Measurements from ENCODE around the gene EDRF1. TPM values are rescaled to one million over a fixed set of nuclear protein-coding genes. Genes with fewer than 3 reads are reported as not detected.

EDRF1 gene
- total and polyA plus RNA-seq, 2 donors from 2014 or later = 11.4 to 25.3 TPM

DNA sequence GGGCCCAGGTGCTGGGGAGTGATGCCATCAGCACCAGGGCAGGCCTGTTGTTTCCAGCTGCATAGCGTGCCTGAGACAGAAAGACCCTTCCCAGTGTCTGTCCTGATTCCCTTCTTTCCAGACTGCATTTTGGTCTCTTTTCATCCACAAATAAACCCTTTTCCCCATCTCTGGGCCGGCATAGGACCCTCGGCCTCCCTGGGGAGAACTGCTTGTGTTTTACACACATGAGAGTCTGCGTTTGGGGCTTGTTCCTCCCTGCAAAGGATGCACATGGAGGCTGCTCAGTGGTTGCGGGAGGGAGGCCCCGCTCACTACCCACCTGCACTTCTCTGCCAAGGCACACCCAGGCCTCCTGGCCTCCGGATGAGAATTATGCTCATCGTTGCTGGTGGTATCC lies 61.9 kb downstream of the EDRF1 start:
- TF ChIP-seq, protein P1, sequence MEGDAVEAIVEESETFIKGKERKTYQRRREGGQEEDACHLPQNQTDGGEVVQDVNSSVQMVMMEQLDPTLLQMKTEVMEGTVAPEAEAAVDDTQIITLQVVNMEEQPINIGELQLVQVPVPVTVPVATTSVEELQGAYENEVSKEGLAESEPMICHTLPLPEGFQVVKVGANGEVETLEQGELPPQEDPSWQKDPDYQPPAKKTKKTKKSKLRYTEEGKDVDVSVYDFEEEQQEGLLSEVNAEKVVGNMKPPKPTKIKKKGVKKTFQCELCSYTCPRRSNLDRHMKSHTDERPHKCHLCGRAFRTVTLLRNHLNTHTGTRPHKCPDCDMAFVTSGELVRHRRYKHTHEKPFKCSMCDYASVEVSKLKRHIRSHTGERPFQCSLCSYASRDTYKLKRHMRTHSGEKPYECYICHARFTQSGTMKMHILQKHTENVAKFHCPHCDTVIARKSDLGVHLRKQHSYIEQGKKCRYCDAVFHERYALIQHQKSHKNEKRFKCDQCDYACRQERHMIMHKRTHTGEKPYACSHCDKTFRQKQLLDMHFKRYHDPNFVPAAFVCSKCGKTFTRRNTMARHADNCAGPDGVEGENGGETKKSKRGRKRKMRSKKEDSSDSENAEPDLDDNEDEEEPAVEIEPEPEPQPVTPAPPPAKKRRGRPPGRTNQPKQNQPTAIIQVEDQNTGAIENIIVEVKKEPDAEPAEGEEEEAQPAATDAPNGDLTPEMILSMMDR (IDR thresholded peaks at IDR 0.05; ENCODE audit: borderline replicate concordance, extremely low read depth, insufficient read depth) = no peak
- FAIRE-seq = no peak

DNA sequence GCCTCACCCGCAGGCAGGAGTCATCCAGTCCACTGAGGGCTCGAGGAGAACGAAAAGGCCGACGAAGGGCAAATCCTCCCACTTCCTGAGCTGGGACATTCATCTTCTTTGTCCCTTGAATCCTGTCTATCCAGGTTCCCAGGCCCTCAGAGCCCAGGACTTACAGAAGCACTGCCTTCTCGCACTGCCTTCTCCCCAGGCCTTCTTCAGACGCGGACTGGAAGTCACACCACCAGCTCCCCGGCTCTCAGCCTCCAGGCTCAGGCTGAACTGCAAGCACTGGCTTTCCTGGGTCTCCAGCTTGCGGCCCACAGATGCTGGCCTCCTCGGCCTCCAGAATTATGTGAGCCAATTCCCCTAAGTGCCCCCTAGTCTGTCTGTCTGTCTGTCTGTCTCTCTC lies 62.5 kb downstream of the EDRF1 start:
- intact Hi-C loops (cut with DNase I) = no loop called here
- Histone ChIP-seq H3K4me1 (ENCODE audit: control insufficient read depth in 2 of 3, insufficient read depth in 2 of 3, low read depth in 1 of 3, low read length in 3 of 3) (peaks cover 4 to 7% (median 5%) of the 10 kb centered on the region in 3 donors), H3K27me3 (ENCODE audit: control insufficient read depth, insufficient read depth, low read length) (no peaks in the 10 kb centered on the region), H3K9ac (ENCODE audit: low read length in 3 of 3) (no peak overlapping the region), H3K9me3 (ENCODE audit: control insufficient read depth in 2 of 3, insufficient read depth in 1 of 3, low read length in 3 of 3) (peaks cover 0 to 8% (median 0%) of the 10 kb centered on the region in 3 donors), H3K4me3 (ENCODE audit: low read length in 3 of 3) (no peak overlapping the region), H3K36me3 (ENCODE audit: control insufficient read depth in 2 of 3, insufficient read depth in 3 of 3, low read length in 3 of 3) (no peaks in the 10 kb centered on the region), H3K27ac (ENCODE audit: low read depth in 2 of 2, low read length in 2 of 2) (no peak overlapping the region)
- no peak for FAIRE-seq
- TF ChIP-seq, protein P1 (IDR thresholded peaks at IDR 0.05; ENCODE audit: borderline replicate concordance, extremely low read depth, insufficient read depth) = no peak
- no peak for DNase-seq

More for the DNA sequence above, 61.9 kb downstream of the EDRF1 start:
- H3K4me1 ChIP-seq (ENCODE audit: control insufficient read depth in 2 of 3, insufficient read depth in 2 of 3, low read depth in 1 of 3, low read length in 3 of 3) = peaks cover 3 to 5% (median 4%) of the 10 kb centered on the region in 3 donors
- peaks cover 0 to 8% (median 0%) of the 10 kb centered on the region in 3 donors for H3K9me3 ChIP-seq (ENCODE audit: control insufficient read depth in 2 of 3, insufficient read depth in 1 of 3, low read length in 3 of 3)
- H3K4me3 ChIP-seq (ENCODE audit: low read length in 3 of 3) = no peak overlapping the region
- DNase-seq = no peak
- intact Hi-C loops (cut with DNase I) = no loop called here
- H3K27me3 ChIP-seq (ENCODE audit: control insufficient read depth, insufficient read depth, low read length) = no peaks in the 10 kb centered on the region
- H3K27ac ChIP-seq (ENCODE audit: low read depth in 2 of 2, low read length in 2 of 2) = no peak overlapping the region
- no peak overlapping the region for H3K9ac ChIP-seq (ENCODE audit: low read length in 3 of 3)
- H3K36me3 ChIP-seq (ENCODE audit: control insufficient read depth in 2 of 3, insufficient read depth in 3 of 3, low read length in 3 of 3) = no peaks in the 10 kb centered on the region

DNA sequence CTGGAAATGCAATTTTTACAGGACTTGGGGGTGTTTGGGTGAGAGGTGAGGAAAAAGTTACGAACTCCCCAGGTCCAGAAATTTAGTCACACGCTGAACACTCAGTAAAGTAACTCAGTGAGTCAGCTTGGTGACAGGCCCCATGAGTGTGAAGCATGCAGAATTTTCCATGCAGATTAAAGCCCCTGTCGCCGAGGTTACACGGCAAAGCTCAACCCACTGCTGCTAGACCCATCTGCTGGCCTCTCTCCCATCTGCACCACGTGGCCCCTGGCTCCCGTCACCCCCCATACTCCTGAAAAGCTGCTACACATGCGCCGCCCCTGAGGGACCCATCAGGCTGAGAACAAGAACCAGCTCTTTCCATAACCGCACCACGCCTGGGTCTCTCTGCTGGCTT lies 63.1 kb downstream of the EDRF1 start:
- no peak for DNase-seq
- H3K4me1 ChIP-seq (ENCODE audit: control insufficient read depth in 2 of 3, insufficient read depth in 2 of 3, low read depth in 1 of 3, low read length in 3 of 3) = peaks cover 4 to 7% (median 5%) of the 10 kb centered on the region in 3 donors
- no peaks in the 10 kb centered on the region for H3K27me3 ChIP-seq (ENCODE audit: control insufficient read depth, insufficient read depth, low read length)
- H3K9ac ChIP-seq (ENCODE audit: low read length in 3 of 3) = no peak overlapping the region
- no peaks in the 10 kb centered on the region for H3K36me3 ChIP-seq (ENCODE audit: control insufficient read depth in 2 of 3, insufficient read depth in 3 of 3, low read length in 3 of 3)
- TF ChIP-seq, protein P1 (IDR thresholded peaks at IDR 0.05; ENCODE audit: borderline replicate concordance, extremely low read depth, insufficient read depth) = no peak
- peaks cover 0 to 8% (median 0%) of the 10 kb centered on the region in 3 donors for H3K9me3 ChIP-seq (ENCODE audit: control insufficient read depth in 2 of 3, insufficient read depth in 1 of 3, low read length in 3 of 3)
- intact Hi-C loops (cut with DNase I) = no loop called here
- H3K4me3 ChIP-seq (ENCODE audit: low read length in 3 of 3) = no peak overlapping the region
- no peak overlapping the region for H3K27ac ChIP-seq (ENCODE audit: low read depth in 2 of 2, low read length in 2 of 2)
- FAIRE-seq = no peak

DNA sequence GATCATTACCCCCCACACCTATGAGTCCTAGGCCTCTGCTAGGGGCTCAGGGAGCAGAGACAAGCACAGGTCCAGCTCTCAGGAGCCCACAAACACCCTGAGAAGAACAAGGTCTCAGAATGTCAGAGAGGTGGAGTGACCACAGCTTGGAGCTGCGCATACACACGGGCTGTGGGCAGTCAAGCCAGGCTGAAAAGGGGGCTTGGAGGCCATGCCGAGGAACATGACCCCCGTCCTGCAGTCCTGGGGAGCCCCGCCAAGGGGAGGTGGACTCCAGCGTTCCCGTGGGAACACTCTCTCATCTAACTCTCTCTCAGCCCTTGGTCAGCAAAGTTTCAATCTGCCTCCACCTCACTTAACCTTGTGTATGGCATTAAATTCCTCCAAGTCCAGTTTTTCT lies 63.9 kb downstream of the EDRF1 start:
- H3K4me3 ChIP-seq (ENCODE audit: low read length in 3 of 3) = no peak overlapping the region
- TF ChIP-seq, protein P1 (IDR thresholded peaks at IDR 0.05; ENCODE audit: borderline replicate concordance, extremely low read depth, insufficient read depth) = no peak
- peaks cover 4 to 7% (median 5%) of the 10 kb centered on the region in 3 donors for H3K4me1 ChIP-seq (ENCODE audit: control insufficient read depth in 2 of 3, insufficient read depth in 2 of 3, low read depth in 1 of 3, low read length in 3 of 3)
- no peaks in the 10 kb centered on the region for H3K27me3 ChIP-seq (ENCODE audit: control insufficient read depth, insufficient read depth, low read length)
- H3K36me3 ChIP-seq (ENCODE audit: control insufficient read depth in 2 of 3, insufficient read depth in 3 of 3, low read length in 3 of 3) = no peaks in the 10 kb centered on the region
- no peak overlapping the region for H3K9ac ChIP-seq (ENCODE audit: low read length in 3 of 3)
- peaks cover 0 to 8% (median 0%) of the 10 kb centered on the region in 3 donors for H3K9me3 ChIP-seq (ENCODE audit: control insufficient read depth in 2 of 3, insufficient read depth in 1 of 3, low read length in 3 of 3)
- DNase-seq (no peak), FAIRE-seq (no peak)
- intact Hi-C loops (cut with DNase I) = no loop called here
- no peak overlapping the region for H3K27ac ChIP-seq (ENCODE audit: low read depth in 2 of 2, low read length in 2 of 2)
